Breast epithelium (tissue), 4 donors: Measurements from ENCODE around the gene ACTL9. TPM values are rescaled to one million over a fixed set of nuclear protein-coding genes. Genes with fewer than 3 reads are reported as not detected.
"Not testable (repeated sequence)": the region's sequence is repeated elsewhere in the genome, so short reads cannot be mapped to it uniquely, and the experiment has no call there.

Experiments
- DNase-seq, 2 donors: peaks; one replicate each; pipeline ENCODE4 v3.0.0-alpha.2; 2019; ENCODE audit warnings: low spot score in 2 of 2
- H3K27ac ChIP-seq, 2 donors: fragments of 200-600 bp; sonication (generic) in 1 of 2; one replicate each; pipeline ENCODE4 v1.5.1; 2016 to 2019; ENCODE audit warnings: mild to moderate bottlenecking in 1 of 2
- H3K27me3 ChIP-seq, 2 donors: fragments of 200-600 bp; sonication (generic) in 1 of 2; one replicate each; pipeline versions ENCODE4 v1.5.1 to v1.6.0; 2017 to 2019; ENCODE audit warnings: control low read depth in 1 of 2, mild to moderate bottlenecking in 1 of 2
- H3K36me3 ChIP-seq: fragments of 200-600 bp; one replicate; pipeline ENCODE4 v1.5.1; 2019
- H3K4me1 ChIP-seq, 2 donors: fragments of 200-600 bp; sonication (generic); one replicate each; pipeline ENCODE4 v1.5.1; 2016 to 2019; ENCODE audit warnings: control low read depth in 1 of 2
- H3K4me3 ChIP-seq, 3 donors: fragments of 200-600 bp; sonication (generic); 1 replicate in 2 of 3; 2 replicates in 1 of 3; pipeline ENCODE4 v1.5.1; 2016 to 2019; ENCODE audit warnings: mild to moderate bottlenecking in 3 of 3, moderate library complexity in 2 of 3
- H3K9me3 ChIP-seq, 2 donors: fragments of 200-600 bp; sonication (generic) in 1 of 2; one replicate each; pipeline ENCODE4 v1.5.1; 2016 to 2019; ENCODE audit warnings: control low read depth in 1 of 2
- POLR2A ChIP-seq: fragments of 450-650 bp; IDR thresholded peaks from one replicate; pipeline ENCODE4 v1.6.1; 2016; ENCODE audit warnings: antibody characterized with exemption, mild to moderate bottlenecking, moderate library complexity
- POLR2AphosphoS5 ChIP-seq, 3 donors: sonication (generic); formaldehyde crosslinking; IDR thresholded peaks; one replicate each; pipeline ENCODE4 v1.6.1; 2017; ENCODE audit warnings: antibody characterized with exemption in 3 of 3
- intact Hi-C: fragments of 100-400 bp; cut with DNase I; formaldehyde crosslinking; loops from one replicate; pipeline ENCODE4 v1.15.1; 2023; ENCODE audit warnings: low total_unique reads
- total RNA-seq, 3 donors: library from RNA; depleted of rRNA; stranded (reverse); fragments of >200 nt; gene quantifications; one replicate each; pipeline ENCODE4 v1.1.0, GENCODE V29; 2016
- TF ChIP-seq, protein P1 (sequence below), 3 donors: fragments of 450-650 bp; IDR thresholded peaks; one replicate each; pipeline ENCODE4 v1.5.1; 2016 to 2017; ENCODE audit warnings: antibody characterized with exemption in 3 of 3, mild to moderate bottlenecking in 3 of 3, moderate library complexity in 3 of 3

ACTL9 gene
- total RNA-seq, 3 donors from 2014 or later = not detected

- H3K27ac ChIP-seq = no peak overlapping the region
- TF ChIP-seq, protein P1, sequence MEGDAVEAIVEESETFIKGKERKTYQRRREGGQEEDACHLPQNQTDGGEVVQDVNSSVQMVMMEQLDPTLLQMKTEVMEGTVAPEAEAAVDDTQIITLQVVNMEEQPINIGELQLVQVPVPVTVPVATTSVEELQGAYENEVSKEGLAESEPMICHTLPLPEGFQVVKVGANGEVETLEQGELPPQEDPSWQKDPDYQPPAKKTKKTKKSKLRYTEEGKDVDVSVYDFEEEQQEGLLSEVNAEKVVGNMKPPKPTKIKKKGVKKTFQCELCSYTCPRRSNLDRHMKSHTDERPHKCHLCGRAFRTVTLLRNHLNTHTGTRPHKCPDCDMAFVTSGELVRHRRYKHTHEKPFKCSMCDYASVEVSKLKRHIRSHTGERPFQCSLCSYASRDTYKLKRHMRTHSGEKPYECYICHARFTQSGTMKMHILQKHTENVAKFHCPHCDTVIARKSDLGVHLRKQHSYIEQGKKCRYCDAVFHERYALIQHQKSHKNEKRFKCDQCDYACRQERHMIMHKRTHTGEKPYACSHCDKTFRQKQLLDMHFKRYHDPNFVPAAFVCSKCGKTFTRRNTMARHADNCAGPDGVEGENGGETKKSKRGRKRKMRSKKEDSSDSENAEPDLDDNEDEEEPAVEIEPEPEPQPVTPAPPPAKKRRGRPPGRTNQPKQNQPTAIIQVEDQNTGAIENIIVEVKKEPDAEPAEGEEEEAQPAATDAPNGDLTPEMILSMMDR (IDR thresholded peaks at IDR 0.05) = no peak
- no peak for TF ChIP-seq POLR2A
- no peak for TF ChIP-seq POLR2AphosphoS5 (IDR thresholded peaks at IDR 0.05)
- H3K9me3 ChIP-seq = no peaks in the 10 kb centered on the region
- DNase-seq = no peak
- H3K27me3 ChIP-seq = peaks cover 0 to 9% of the 10 kb centered on the region in 2 donors
- no peak overlapping the region for H3K4me3 ChIP-seq
- H3K36me3 ChIP-seq = no peaks in the 10 kb centered on the region
- intact Hi-C loops = no loop called here
- no peaks in the 10 kb centered on the region for H3K4me1 ChIP-seq
Measured at GRCh38 chr19:8722032-8722431, 23.4 kb upstream of the ACTL9 start.

DNA sequence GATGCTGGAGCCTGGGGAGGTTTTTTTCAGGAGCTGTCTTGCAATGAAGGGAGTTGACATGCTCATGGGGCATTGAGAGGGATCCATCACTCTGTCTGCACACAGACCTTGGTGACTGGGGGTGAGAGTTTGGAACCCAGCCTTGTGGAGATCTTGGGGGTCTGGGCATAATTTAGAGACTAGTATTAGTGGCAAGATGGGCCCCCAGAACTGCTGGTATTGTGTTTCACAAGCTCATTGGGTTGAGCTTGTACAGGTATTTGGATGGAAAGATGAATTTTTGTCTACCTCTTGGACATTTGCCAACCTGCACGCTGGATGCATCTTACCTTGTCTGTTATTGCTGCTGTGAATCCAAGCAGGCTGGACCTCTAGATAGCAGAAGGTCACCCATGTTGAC lies 22.7 kb upstream of the ACTL9 start, which contains the start of gene OR2Z1:
TSS of gene OR2Z1 (plus strand) at position 301 of the 400 bp plus-strand sequence. CDS start 9,395 bp downstream, outside the sequence.
- Histone ChIP-seq H3K27ac (no peak within 1 kb of the TSS), H3K36me3 (no peaks in the 10 kb centered on the region), H3K4me3 (no peak within 1 kb of the TSS), H3K27me3 (peaks cover 0 to 9% of the 10 kb centered on the region in 2 donors), H3K4me1 (no peaks in the 10 kb centered on the region), H3K9me3 (no peaks in the 10 kb centered on the region)
- intact Hi-C loops = no loop called here
- no peak for DNase-seq
- TF ChIP-seq, protein P1 (IDR thresholded peaks at IDR 0.05) = no peak
- TF ChIP-seq POLR2AphosphoS5 (IDR thresholded peaks at IDR 0.05) (no peak), POLR2A (no peak)

- intact Hi-C loops = not testable (repeated sequence)
Measured at GRCh38 chr19:8710337-8710736, 11.7 kb upstream of the ACTL9 start.

GRCh38 chr19:8705742-8706141 lies 7.1 kb upstream of the ACTL9 start:
- DNase-seq = no peak
- Histone ChIP-seq H3K27ac (no peak overlapping the region), H3K9me3 (no peaks in the 10 kb centered on the region), H3K36me3 (no peaks in the 10 kb centered on the region), H3K4me1 (no peaks in the 10 kb centered on the region), H3K4me3 (no peak overlapping the region), H3K27me3 (peaks cover 0 to 5% of the 10 kb centered on the region in 2 donors)
- intact Hi-C loops = no loop called here
- TF ChIP-seq POLR2A (no peak), POLR2AphosphoS5 (IDR thresholded peaks at IDR 0.05) (no peak)

More at GRCh38 chr19:8710337-8710736, 11.7 kb upstream of the ACTL9 start:
- not testable (repeated sequence) for H3K4me1 ChIP-seq, DNase-seq, H3K4me3 ChIP-seq, H3K36me3 ChIP-seq, H3K27me3 ChIP-seq, H3K27ac ChIP-seq
- peaks cover 7 to 17% of the 10 kb centered on the region in 2 donors for H3K9me3 ChIP-seq

DNA sequence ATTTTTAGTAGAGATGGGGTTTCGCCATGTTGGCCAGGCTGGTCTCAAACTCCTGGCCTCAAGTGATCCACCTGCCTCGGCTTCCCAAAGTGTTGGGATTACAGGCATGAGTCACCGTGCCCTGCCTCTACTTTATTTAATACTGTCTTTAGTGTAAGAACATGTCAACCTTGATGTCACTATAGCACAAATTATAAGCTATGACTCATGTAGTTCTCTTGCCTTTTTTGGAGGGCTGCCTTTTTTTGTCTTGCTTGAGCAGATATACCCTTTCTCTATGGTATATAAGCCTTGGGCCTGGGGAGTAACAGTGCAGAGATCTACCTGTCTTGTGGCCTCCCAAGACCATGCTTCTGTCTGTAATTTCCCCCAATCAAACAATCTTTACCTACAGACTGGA lies 6.7 kb upstream of the ACTL9 start:
- H3K27ac ChIP-seq, DNase-seq, H3K27me3 ChIP-seq, H3K4me3 ChIP-seq, H3K36me3 ChIP-seq, H3K4me1 ChIP-seq, intact Hi-C loops, H3K9me3 ChIP-seq: not testable (repeated sequence)

DNA sequence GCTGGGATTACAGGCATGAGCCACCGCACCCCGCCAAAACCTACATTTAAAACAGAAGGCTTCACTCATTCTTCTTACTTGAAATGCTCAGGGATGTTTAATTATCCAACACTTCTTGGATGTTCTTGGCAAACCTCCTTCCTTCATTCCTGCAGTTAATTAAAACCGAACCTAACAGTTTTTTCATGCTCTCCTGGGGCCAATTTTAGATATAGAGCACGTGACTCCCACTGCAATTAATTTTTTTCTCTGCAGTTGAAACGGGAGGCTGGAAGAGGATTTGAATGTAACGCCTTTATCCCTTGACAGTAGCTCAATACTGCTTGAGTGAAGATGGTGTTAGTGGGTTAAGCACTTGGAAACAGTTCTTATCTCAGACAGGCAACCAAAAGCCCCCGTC lies 4.6 kb upstream of the ACTL9 start:
- TF ChIP-seq, protein P1 (IDR thresholded peaks at IDR 0.05) = no peak
- TF ChIP-seq POLR2A (no peak), POLR2AphosphoS5 (IDR thresholded peaks at IDR 0.05) (no peak)
- intact Hi-C loops = no loop called here
- no peak overlapping the region for H3K4me3 ChIP-seq

DNA sequence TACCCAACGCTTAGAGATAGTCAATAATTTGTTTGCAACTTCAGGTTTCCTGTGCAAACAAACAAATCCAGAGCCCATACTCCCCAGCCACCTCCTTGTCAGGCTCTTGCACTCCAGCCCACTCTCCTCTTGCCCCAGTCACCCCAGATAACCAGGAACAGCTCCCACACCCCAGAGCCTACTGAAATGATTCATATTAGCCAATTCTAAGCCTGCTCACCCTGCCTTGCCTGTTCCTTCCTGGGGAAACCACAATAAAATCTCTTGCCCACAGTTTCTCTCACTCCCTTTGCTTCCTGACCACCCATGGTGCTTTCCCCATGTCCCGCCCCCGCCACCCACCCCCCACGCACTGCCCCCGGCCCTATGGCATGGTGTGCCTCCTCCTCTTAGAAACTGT lies 3.8 kb upstream of the ACTL9 start:
- no peak overlapping the region for H3K4me3 ChIP-seq
- H3K36me3 ChIP-seq = no peaks in the 10 kb centered on the region
- no peak for TF ChIP-seq POLR2A
- TF ChIP-seq, protein P1 (IDR thresholded peaks at IDR 0.05) = no peak
- H3K27ac ChIP-seq = no peak overlapping the region
- DNase-seq = no peak
- H3K9me3 ChIP-seq = no peaks in the 10 kb centered on the region
- H3K4me1 ChIP-seq = no peaks in the 10 kb centered on the region
- intact Hi-C loops = loop anchor here (1.0 kb wide), 1 partner anchor 26 kb away; no protein-coding TSS in a partner anchor
- peaks cover 0 to 31% of the 10 kb centered on the region in 2 donors for H3K27me3 ChIP-seq

More for the DNA sequence above, 4.6 kb upstream of the ACTL9 start:
- Histone ChIP-seq H3K27ac (no peak overlapping the region), H3K36me3 (no peaks in the 10 kb centered on the region), H3K27me3 (peaks cover 0 to 23% of the 10 kb centered on the region in 2 donors), H3K9me3 (no peaks in the 10 kb centered on the region), H3K4me1 (no peaks in the 10 kb centered on the region)
- DNase-seq = no peak
